Liver (tissue), 9 donors: ENCODE measurements around the gene WFDC2. TPM values are rescaled to one million over a fixed set of nuclear protein-coding genes. Genes with fewer than 3 reads are reported as not detected.
A peak's percentile ranks its signal among the peaks of the same experiment; 100 is the strongest.

Experiments used
- DNase-seq: peaks from one replicate; pipeline ENCODE4 v3.0.0-alpha.2; 2017; ENCODE audit warnings: low spot score
- H3K27ac ChIP-seq, 2 donors: one replicate each; pipeline ENCODE4 v1.7.0; 2013; ENCODE audit warnings: inconsistent platforms in 2 of 2, low read length in 2 of 2, control low read depth in 1 of 2, low read depth in 1 of 2, mild to moderate bottlenecking in 1 of 2
- H3K27me3 ChIP-seq, 4 donors: one replicate each; pipeline versions ENCODE4 v1.6.1 to v1.7.0; 2013; ENCODE audit warnings: low read length in 3 of 4, inconsistent platforms in 1 of 4, mild to moderate bottlenecking in 1 of 4, moderate library complexity in 1 of 4; ENCODE audit not compliant: control insufficient read depth in 4 of 4, insufficient read depth in 4 of 4
- H3K36me3 ChIP-seq, 4 donors: one replicate each; pipeline versions ENCODE4 v1.6.1 to v1.7.0; 2013; ENCODE audit warnings: low read length in 3 of 4, mild to moderate bottlenecking in 3 of 4, low read depth in 1 of 4, moderate library complexity in 1 of 4; ENCODE audit not compliant: control insufficient read depth in 4 of 4, insufficient read depth in 3 of 4
- H3K4me1 ChIP-seq, 4 donors: one replicate each; pipeline versions ENCODE4 v1.6.1 to v1.7.0; 2013; ENCODE audit warnings: low read length in 3 of 4, mild to moderate bottlenecking in 3 of 4, moderate library complexity in 1 of 4; ENCODE audit not compliant: control insufficient read depth in 4 of 4, insufficient read depth in 4 of 4
- H3K4me3 ChIP-seq, 3 donors: one replicate each; pipeline versions ENCODE4 v1.6.1 to v1.7.0; 2013; ENCODE audit warnings: low read length in 3 of 3, control low read depth in 1 of 3, low read depth in 1 of 3, mild to moderate bottlenecking in 1 of 3
- H3K9ac ChIP-seq, 2 donors: one replicate each; pipeline ENCODE4 v1.7.0; 2013; ENCODE audit warnings: low read length in 2 of 2, mild to moderate bottlenecking in 2 of 2, moderate library complexity in 2 of 2, control low read depth in 1 of 2, low read depth in 1 of 2
- H3K9me3 ChIP-seq, 4 donors: one replicate each; pipeline versions ENCODE4 v1.6.1 to v1.7.0; 2013; ENCODE audit warnings: low read length in 3 of 4; ENCODE audit not compliant: control insufficient read depth in 4 of 4
- EGR1 ChIP-seq, 2 donors: IDR thresholded peaks; 2 replicates each; pipeline ENCODE4 v1.6.1; 2016 to 2018; ENCODE audit warnings: antibody characterized with exemption in 2 of 2, low read depth in 2 of 2
- FOXA2 ChIP-seq: IDR thresholded peaks from 2 replicates; pipeline ENCODE4 v1.6.1; 2016; ENCODE audit warnings: antibody characterized with exemption
- GABPA ChIP-seq, 2 donors: IDR thresholded peaks in 1 of 2; conservative IDR thresholded peaks in 1 of 2; 2 replicates each; pipeline ENCODE4 v1.6.1; 2016; ENCODE audit warnings: antibody characterized with exemption in 2 of 2, mild to moderate bottlenecking in 1 of 2, moderate library complexity in 1 of 2
- HNF4G ChIP-seq: IDR thresholded peaks from 2 replicates; pipeline ENCODE4 v1.6.1; 2016; ENCODE audit warnings: antibody characterized with exemption
- RAD21 ChIP-seq, 2 donors: IDR thresholded peaks; 2 replicates each; pipeline ENCODE4 v1.6.1; 2016; ENCODE audit warnings: antibody characterized with exemption in 2 of 2, mild to moderate bottlenecking in 2 of 2
- RXRA ChIP-seq, 2 donors: IDR thresholded peaks; 2 replicates each; pipeline ENCODE4 v1.6.1; 2017 to 2018; ENCODE audit warnings: antibody characterized with exemption in 2 of 2, mild to moderate bottlenecking in 1 of 2
- SP1 ChIP-seq: IDR thresholded peaks from 2 replicates; pipeline ENCODE4 v1.6.1; 2018; ENCODE audit warnings: antibody characterized with exemption, mild to moderate bottlenecking
- TAF1 ChIP-seq: conservative IDR thresholded peaks from 2 replicates; pipeline ENCODE4 v1.6.1; 2016; ENCODE audit warnings: antibody characterized with exemption, mild to moderate bottlenecking
- YY1 ChIP-seq: IDR thresholded peaks from 2 replicates; pipeline ENCODE4 v1.6.1; 2016; ENCODE audit warnings: antibody characterized with exemption, mild to moderate bottlenecking
- WGBS: extraction: QIAGEN DNeasy Blood & Tissue Kit; methylation state at CpG from one replicate; pipeline ENCODE4 v1.1.7; 2013; 5-methylcytosine and 5-hydroxymethylcytosine counted together
- polyA plus RNA-seq, 2 donors: library from polyadenylated mRNA; stranded (reverse) in 1 of 2; unstranded in 1 of 2; fragments of 200-250 nt in 1 of 2; fragments of >200 nt in 1 of 2; fragmentation: Nextera tagmentation in 1 of 2; extraction: Ambion mirVana in 1 of 2; gene quantifications; one replicate each; pipeline versions ENCODE4 v1.2.1 to v1.2.3, GENCODE V29; 2013 to 2015
- total RNA-seq, 2 donors: library from RNA; depleted of rRNA; stranded (reverse); fragments of >200 nt; gene quantifications; one replicate each; pipeline ENCODE4 v1.2.3, GENCODE V29; 2014
- TF ChIP-seq, protein P1 (sequence below): IDR thresholded peaks from 2 replicates; pipeline ENCODE4 v1.6.1; 2016; ENCODE audit warnings: antibody characterized with exemption
- TF ChIP-seq, protein P2 (sequence below): fragments of 150-350 bp; IDR thresholded peaks from 2 replicates; pipeline ENCODE4 v1.5.1; 2017; ENCODE audit warnings: improper control_type of control experiment, low read depth, low read length; ENCODE audit not compliant: missing input control
- TF ChIP-seq, protein P3 (sequence below): IDR thresholded peaks from 2 replicates; pipeline ENCODE4 v1.6.1; 2016; ENCODE audit warnings: antibody characterized with exemption, mild to moderate bottlenecking
- TF ChIP-seq, protein P4 (sequence below): IDR thresholded peaks from 2 replicates; pipeline ENCODE4 v1.6.1; 2016; ENCODE audit warnings: antibody characterized with exemption
- donor health status: healthy.
- donor health status: healthy.
- donor health status: healthy.
- donor health status: healthy.
- donor health status: healthy.

Gene WFDC2
- total and polyA plus RNA-seq, 4 donors = 1.3 to 1.8 TPM; not detected in 2

DNA sequence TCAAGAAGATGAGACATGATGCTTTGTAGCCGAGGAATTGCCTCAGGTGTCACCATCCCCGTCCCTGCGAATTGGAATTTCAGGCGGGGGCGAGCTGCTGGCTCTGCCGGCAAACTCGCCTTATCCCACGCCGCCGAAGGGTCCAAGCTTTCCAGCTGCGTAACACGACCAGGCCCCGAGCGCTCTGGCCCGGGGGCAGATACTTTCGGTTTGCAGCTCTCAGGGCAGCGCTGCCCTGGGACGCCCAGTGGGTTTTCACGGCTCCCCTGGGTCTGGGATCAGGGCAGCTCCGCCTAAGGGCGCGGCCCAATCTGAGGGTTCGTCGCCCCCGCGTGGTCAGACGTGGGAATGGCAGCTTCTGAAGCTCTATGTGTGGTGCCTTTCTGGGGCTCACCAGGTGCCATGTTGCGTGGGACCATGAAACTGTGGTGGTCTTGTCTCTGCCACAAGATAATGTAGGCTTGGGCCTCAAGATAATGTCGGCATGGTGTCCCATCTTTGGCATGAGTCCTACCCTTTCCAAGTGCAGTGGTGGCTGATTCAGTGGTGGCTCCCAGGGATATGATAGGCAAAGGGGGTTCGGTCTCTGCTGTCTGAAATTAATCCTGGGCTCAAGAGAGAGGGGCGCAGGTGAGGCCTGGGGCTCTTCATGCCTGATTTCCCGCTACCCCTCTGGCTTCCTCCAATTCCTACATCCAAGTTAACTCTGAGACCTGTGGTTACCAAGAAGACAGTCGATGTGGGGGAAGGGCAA lies 32.6 kb upstream of the WFDC2 start:
- peak overlapping the region; percentile 68 to 79 for H3K27ac ChIP-seq
- TF ChIP-seq RAD21 (IDR thresholded peaks at IDR 0.05) (peak; percentile 99 to 100), RXRA (IDR thresholded peaks at IDR 0.05) (peak; percentile 15 to 37), GABPA (IDR thresholded peaks at IDR 0.05 in 1 of 2, conservative IDR thresholded peaks at IDR 0.05 in 1 of 2) (no peak), FOXA2 (no peak), TAF1 (no peak), SP1 (peak; percentile 11), YY1 (peak; percentile 44)
- TF ChIP-seq, protein P1, sequence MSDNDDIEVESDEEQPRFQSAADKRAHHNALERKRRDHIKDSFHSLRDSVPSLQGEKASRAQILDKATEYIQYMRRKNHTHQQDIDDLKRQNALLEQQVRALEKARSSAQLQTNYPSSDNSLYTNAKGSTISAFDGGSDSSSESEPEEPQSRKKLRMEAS = no peak
- TF ChIP-seq, protein P2, sequence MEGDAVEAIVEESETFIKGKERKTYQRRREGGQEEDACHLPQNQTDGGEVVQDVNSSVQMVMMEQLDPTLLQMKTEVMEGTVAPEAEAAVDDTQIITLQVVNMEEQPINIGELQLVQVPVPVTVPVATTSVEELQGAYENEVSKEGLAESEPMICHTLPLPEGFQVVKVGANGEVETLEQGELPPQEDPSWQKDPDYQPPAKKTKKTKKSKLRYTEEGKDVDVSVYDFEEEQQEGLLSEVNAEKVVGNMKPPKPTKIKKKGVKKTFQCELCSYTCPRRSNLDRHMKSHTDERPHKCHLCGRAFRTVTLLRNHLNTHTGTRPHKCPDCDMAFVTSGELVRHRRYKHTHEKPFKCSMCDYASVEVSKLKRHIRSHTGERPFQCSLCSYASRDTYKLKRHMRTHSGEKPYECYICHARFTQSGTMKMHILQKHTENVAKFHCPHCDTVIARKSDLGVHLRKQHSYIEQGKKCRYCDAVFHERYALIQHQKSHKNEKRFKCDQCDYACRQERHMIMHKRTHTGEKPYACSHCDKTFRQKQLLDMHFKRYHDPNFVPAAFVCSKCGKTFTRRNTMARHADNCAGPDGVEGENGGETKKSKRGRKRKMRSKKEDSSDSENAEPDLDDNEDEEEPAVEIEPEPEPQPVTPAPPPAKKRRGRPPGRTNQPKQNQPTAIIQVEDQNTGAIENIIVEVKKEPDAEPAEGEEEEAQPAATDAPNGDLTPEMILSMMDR = peak; percentile 96
- H3K27me3 ChIP-seq = no peaks in the 10 kb centered on the region
- peak overlapping the region; percentile 67 to 88 (median 76) for H3K4me3 ChIP-seq
- peak; percentile 89 for DNase-seq
- no peaks in the 10 kb centered on the region for H3K9me3 ChIP-seq
- peaks cover 0 to 9% (median 4%) of the 10 kb centered on the region in 4 donors for H3K4me1 ChIP-seq
- no peaks in the 10 kb centered on the region for H3K36me3 ChIP-seq
- H3K9ac ChIP-seq = peak overlapping the region; percentile 62 to 93
- WGBS = 8% methylated on average over 33 of the region's 33 CpGs

DNA sequence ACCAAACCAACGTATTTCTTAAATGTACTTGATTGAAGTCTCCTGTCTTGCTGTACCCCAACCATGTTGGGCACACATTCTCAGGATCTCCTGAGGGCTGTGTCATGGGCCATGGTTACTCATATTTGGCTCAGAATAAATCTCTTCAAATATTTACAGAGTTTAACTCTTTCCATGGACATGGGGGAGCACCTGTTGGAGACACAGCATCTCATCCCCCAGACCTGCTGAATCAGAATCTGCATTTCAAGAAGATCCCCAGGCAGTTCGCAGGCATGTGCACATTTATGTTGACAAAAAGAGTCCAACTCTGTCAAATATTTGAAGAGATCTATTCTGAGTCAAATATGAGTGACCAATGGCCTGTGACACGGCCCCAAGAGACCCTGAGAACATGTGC lies 29.1 kb upstream of the WFDC2 start:
- TF ChIP-seq FOXA2 (no peak), SP1 (no peak), HNF4G (no peak), RAD21 (IDR thresholded peaks at IDR 0.05) (no peak), EGR1 (IDR thresholded peaks at IDR 0.05; ENCODE audit: low read depth in 2 of 2) (no peak), TAF1 (no peak), GABPA (IDR thresholded peaks at IDR 0.05 in 1 of 2, conservative IDR thresholded peaks at IDR 0.05 in 1 of 2) (no peak), RXRA (IDR thresholded peaks at IDR 0.05) (no peak)
- TF ChIP-seq, protein P3, sequence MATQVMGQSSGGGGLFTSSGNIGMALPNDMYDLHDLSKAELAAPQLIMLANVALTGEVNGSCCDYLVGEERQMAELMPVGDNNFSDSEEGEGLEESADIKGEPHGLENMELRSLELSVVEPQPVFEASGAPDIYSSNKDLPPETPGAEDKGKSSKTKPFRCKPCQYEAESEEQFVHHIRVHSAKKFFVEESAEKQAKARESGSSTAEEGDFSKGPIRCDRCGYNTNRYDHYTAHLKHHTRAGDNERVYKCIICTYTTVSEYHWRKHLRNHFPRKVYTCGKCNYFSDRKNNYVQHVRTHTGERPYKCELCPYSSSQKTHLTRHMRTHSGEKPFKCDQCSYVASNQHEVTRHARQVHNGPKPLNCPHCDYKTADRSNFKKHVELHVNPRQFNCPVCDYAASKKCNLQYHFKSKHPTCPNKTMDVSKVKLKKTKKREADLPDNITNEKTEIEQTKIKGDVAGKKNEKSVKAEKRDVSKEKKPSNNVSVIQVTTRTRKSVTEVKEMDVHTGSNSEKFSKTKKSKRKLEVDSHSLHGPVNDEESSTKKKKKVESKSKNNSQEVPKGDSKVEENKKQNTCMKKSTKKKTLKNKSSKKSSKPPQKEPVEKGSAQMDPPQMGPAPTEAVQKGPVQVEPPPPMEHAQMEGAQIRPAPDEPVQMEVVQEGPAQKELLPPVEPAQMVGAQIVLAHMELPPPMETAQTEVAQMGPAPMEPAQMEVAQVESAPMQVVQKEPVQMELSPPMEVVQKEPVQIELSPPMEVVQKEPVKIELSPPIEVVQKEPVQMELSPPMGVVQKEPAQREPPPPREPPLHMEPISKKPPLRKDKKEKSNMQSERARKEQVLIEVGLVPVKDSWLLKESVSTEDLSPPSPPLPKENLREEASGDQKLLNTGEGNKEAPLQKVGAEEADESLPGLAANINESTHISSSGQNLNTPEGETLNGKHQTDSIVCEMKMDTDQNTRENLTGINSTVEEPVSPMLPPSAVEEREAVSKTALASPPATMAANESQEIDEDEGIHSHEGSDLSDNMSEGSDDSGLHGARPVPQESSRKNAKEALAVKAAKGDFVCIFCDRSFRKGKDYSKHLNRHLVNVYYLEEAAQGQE = no peak
- TF ChIP-seq, protein P4, sequence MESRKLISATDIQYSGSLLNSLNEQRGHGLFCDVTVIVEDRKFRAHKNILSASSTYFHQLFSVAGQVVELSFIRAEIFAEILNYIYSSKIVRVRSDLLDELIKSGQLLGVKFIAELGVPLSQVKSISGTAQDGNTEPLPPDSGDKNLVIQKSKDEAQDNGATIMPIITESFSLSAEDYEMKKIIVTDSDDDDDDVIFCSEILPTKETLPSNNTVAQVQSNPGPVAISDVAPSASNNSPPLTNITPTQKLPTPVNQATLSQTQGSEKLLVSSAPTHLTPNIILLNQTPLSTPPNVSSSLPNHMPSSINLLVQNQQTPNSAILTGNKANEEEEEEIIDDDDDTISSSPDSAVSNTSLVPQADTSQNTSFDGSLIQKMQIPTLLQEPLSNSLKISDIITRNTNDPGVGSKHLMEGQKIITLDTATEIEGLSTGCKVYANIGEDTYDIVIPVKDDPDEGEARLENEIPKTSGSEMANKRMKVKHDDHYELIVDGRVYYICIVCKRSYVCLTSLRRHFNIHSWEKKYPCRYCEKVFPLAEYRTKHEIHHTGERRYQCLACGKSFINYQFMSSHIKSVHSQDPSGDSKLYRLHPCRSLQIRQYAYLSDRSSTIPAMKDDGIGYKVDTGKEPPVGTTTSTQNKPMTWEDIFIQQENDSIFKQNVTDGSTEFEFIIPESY = no peak
- TF ChIP-seq, protein P2 = no peak
- no peaks in the 10 kb centered on the region for H3K36me3 ChIP-seq
- H3K4me1 ChIP-seq = peaks cover 0 to 9% (median 4%) of the 10 kb centered on the region in 4 donors
- no peak overlapping the region for H3K27ac ChIP-seq
- H3K27me3 ChIP-seq = peaks cover 0 to 2% (median 0%) of the 10 kb centered on the region in 4 donors
- H3K9me3 ChIP-seq = no peaks in the 10 kb centered on the region
- no peak overlapping the region for H3K9ac ChIP-seq
- H3K4me3 ChIP-seq = no peak overlapping the region
- DNase-seq = no peak
- 60% methylated on average over 3 of the region's 3 CpGs for WGBS
